GM18858 (cell line): Measurements from ENCODE around the gene ACAA1.

Source experiments
- ATAC-seq: cut with Tn5 transposase; IDR thresholded peaks from one replicate; pipeline ENCODE4 v1.9.1; 2021; ENCODE audit not compliant: unreplicated experiment

The ACAA1 gene

GRCh38 chr3:38119821-38120692 lies 16.9 kb downstream of the ACAA1 start:
- ATAC-seq = no peak

- no peak for ATAC-seq
Observed at GRCh38 chr3:38119248-38119544, 17.7 kb downstream of the ACAA1 start.

- ATAC-seq = no peak
Observed at GRCh38 chr3:38118421-38119247, 18.3 kb downstream of the ACAA1 start.

GRCh38 chr3:38117748-38118420 lies 19.0 kb downstream of the ACAA1 start:
- peak; percentile 49 for ATAC-seq

GRCh38 chr3:38117163-38117716 lies 19.7 kb downstream of the ACAA1 start:
- no peak for ATAC-seq

- no peak for ATAC-seq
Observed at GRCh38 chr3:38116471-38117162, 20.3 kb downstream of the ACAA1 start.

- no peak for ATAC-seq
Observed at GRCh38 chr3:38115645-38116427, 21.1 kb downstream of the ACAA1 start.

GRCh38 chr3:38114875-38115644 lies 21.9 kb downstream of the ACAA1 start:
- no peak for ATAC-seq

- no peak for ATAC-seq
Observed at GRCh38 chr3:38114052-38114874, 22.7 kb downstream of the ACAA1 start.

- ATAC-seq = no peak
Observed at GRCh38 chr3:38112378-38112761, 24.6 kb downstream of the ACAA1 start.

GRCh38 chr3:38111696-38112377 lies 25.1 kb downstream of the ACAA1 start:
- ATAC-seq = no peak

- no peak for ATAC-seq
Observed at GRCh38 chr3:38111201-38111600, 25.7 kb downstream of the ACAA1 start.

GRCh38 chr3:38110314-38111050 lies 26.4 kb downstream of the ACAA1 start:
- no peak for ATAC-seq

GRCh38 chr3:38109580-38110313 lies 27.2 kb downstream of the ACAA1 start:
- no peak for ATAC-seq

- ATAC-seq = no peak
Observed at GRCh38 chr3:38108649-38109579, 28.0 kb downstream of the ACAA1 start.
